GM18526 (cell line): Measurements from ENCODE around the gene FANCL.

Source experiments
- POLR2A ChIP-seq: IDR thresholded peaks from 3 replicates; pipeline ENCODE4 v1.6.1; 2011; ENCODE audit not compliant: insufficient read length; ENCODE audit errors: extremely low read depth

Gene FANCL

DNA sequence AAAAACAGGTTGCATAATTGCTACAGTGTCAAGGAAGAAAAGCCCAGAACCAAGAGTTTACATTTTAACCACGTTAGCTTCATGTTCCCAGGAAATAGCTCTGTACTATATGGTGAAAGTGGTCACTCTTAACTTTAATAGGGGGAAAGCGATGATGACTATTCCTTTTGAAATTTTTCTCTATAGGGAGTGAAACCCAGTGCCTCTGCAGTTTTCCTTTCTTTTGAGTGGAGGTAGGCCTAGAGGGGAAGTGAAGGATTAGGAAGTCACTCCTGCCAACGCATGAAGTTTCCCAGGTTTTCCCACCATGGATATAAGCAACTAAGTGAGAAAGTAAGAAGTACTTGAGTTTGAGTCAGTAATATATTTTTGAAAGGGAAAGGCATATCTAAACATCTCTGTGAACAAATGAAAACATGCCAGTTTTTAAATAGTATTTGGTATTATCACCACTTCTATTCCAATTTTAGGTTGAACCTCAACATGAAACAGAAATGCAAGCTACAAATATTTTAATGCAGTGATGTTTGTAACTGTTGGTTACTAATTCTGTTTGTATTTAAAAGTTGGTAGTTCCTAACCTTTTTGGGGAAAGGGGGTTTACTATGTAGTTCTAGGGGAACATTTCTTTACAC, 102.6 kb downstream of the FANCL start:
- TF ChIP-seq POLR2A, result no peak

DNA sequence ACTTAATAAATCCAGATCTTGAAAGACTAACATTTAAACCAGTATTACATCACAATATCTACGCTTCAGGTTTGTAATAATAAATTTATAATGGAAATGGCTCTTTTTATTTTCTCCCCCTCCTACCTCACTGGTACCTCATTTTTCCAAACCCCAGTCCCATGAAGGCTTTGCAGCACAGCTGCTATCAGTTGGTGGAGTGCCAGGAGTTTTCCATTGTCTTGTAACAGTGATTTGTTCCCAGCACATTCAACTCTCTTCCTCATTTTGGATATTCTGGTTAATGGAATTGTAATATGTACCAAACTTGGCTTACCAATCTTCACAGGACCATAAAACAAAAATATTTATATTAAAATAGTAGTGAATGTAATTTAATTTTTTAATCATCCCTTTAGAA, 103.3 kb downstream of the FANCL start:
- TF ChIP-seq POLR2A, result no peak

DNA sequence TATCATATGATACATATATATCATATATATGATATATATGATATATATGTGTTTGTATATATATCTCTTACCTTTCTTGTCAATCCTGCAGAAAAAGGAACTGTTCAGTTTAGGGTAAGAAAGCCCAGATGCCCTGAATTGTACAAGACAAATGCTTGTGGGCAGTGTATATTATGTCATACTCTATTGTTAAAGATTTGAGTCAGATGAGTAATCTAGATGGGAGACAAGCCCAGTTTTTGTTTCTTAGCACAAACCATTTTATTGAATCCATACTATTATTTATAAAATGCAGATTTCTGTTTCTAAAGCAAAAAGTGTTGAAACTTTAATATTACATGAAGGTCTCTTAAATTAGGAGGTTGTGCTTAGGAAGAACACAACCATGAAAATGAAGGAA, 103.9 kb downstream of the FANCL start:
- no peak for TF ChIP-seq POLR2A

DNA sequence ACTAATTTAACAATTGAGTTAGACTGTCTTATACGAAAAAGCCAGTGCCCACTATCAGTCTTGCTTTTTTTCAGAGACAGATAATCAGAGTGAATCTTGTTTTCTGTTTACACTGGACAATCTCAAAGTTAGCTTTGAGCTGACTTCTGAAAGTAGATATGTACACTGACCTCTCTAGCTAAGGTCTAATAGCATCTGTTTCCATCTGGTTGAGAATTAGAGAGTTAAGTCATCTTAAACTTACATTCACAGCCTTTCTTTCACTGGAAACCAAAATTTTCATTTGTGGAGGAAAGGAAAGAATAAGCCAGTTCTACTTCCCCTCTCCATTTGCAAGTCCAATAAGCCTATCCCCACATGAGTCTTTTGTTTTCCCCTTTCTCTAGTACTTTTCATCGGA, 105.3 kb downstream of the FANCL start:
- TF ChIP-seq POLR2A, result no peak

DNA sequence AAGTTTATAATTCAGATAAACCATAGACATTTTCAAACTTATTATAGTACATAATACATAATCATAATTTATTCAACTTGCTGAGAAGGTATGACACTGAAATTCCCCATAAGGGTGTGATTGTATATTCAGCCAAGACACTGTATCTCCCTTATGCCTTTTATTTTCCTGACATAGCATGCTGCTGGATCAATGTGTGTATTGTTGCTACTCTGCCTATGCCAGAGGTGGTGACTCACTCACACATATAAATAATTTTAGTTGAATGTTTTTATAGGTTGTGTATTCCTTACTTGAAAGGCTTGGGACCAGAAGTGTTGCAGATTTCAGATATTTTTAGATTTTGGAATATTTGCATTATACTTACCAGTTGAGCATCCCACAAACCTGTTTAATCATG, 107.7 kb downstream of the FANCL start:
- TF ChIP-seq POLR2A, result no peak

DNA sequence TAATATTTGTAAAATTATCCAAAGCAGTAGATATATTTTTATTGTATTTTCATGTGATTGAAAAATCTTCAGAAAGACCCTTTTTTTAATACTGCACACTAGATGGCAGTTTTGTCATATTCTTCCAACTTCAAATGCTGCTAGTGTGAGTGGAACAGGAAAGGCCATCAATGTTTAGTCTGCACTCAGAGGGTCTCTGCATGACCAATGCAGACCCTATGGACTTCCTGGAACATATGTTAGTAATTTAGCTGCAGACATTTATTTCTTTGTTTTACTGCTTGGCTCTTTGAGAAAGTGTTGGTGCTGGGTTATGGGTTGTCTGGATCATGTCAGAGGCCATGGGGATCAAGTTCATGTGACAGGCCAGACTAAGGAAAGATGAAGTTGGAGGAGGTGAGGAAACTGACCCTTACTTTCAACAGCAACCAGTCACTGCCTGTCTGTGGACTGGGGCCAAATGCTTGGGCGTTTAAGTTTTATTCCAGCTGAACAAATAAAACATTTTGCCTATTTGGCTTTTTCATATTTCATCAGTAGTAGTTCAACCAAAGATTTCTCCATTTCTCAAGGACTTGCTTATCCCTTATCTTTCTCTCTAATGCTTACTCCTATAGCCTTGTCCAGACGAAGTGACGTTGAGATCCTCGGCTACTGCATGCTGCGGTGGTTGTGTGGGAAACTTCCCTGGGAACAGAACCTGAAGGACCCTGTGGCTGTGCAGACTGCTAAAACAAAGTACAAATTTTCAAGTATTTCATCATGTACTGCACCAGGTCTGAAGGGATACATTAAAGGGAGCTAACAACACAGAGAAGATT, 109.7 kb downstream of the FANCL start:
- TF ChIP-seq POLR2A, result no peak

DNA sequence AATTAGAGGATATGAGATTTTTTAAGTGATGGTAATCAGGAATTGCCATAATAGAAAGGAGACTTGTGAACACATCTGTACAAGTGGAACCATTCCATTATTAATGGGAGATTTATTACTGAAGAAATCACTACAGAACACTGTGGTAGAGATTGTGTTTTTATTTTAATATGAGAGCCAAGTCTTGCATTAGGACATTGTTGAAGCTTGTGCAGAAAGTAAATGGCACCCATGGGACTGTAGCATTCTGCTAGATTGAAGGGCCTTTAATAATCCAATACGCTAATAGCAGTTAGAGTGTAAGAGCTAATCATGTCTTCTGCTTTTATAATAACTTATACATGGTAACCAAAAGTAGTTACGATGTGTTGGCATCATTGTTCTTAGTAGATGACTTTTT, 110.9 kb downstream of the FANCL start:
- TF ChIP-seq POLR2A, result no peak

DNA sequence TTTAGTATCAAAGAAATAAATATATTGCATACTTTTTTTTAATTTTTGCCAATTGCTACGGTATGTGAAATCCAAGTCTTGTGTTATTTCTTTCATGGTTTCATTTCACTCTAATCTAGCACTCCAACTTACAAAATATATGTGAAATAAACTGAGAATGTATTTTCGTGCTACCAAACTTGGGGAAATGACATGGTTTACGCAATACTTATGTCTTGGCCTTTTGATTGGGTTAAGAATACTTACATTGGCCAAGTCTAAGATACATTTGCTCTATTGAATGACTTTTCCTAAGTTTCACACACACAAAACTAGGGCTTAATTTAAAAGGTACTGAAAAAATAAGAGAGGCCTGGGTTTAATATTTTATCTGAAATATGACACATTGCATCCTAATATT, 114.0 kb downstream of the FANCL start:
- TF ChIP-seq POLR2A, result no peak

DNA sequence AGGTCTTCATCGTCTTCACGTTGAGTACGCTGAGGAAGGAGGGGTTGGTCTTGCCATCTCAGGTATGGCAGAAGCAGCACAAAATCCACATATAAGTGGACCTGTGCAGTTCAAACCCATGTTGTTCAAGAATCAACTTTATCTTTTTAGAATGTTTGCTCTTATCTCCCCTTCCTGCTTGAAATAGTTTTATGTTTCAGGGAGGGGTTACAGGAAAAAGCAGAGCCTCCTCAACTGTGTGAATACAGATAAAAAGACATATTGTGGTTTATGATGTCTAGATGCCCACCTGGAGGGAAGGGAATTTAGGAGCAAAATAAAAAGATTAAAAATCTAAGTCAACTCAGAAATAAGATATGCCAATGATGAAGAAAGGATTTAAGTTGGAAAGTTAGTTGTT, 118.6 kb downstream of the FANCL start:
- TF ChIP-seq POLR2A, result no peak

DNA sequence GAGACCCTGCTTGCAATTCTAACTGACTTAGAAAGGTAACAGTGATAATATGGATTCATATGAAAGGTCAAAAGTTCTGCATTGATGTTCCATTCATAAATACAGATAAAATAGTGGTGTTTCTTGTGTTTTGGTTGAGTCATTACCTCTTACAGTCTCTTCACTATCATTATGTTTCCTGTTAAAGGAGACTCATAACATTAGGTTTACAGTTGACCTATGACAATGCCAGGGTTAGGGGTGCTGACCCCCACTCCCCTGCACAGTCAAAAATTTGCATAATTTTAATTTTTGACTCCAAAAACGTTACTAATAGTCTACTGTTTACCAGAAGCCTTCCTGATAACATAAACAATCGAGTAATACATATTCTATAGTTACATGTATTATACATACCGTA, 119.1 kb downstream of the FANCL start:
- TF ChIP-seq POLR2A, result no peak

DNA sequence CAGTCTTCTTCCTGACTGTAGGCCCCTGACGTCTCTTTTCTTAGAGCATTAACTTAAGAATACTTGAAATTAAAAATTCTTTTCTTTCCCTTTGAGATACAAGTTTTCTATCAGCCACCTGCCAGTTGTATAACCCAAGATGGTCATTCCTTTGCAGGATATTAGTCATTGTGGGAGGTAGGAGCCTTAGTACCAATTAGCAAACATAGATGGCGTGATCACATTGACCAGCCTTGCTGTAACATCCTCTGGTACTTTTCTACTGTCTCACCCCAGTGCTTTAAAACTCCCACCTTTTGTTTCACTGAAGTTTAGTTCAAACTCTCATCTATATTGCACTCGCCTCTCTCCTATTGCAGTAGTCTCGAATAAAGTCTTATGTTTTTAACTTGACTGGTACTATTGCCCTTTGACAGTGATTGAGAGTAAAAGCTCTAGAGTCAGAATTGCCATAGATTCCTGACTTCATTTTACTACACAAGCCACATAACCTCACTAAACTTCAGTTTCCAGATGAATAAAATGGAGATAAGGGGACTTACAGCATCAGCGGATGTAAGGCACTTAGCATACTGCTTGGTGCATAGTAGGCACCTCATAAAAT, 120.4 kb downstream of the FANCL start:
- no peak for TF ChIP-seq POLR2A

DNA sequence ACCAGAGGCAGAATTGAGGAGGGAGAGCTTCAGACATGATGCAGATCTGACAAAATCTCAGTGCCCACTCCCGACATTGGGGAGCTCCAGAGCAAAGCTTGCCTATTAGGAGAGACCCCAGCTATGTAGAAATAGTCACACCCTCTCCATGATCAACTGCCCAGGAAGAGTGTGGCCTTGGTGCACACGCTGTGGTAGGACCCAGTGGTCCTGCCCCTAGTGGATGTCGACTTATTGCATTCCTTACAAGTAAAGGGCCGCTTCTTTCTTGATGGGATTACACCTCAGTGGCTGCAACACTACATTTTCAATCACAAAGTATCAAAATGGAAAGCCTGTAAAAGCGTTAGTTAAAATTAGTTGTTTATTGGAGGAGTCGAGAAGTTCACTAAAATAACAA, 130.4 kb downstream of the FANCL start:
- no peak for TF ChIP-seq POLR2A

DNA sequence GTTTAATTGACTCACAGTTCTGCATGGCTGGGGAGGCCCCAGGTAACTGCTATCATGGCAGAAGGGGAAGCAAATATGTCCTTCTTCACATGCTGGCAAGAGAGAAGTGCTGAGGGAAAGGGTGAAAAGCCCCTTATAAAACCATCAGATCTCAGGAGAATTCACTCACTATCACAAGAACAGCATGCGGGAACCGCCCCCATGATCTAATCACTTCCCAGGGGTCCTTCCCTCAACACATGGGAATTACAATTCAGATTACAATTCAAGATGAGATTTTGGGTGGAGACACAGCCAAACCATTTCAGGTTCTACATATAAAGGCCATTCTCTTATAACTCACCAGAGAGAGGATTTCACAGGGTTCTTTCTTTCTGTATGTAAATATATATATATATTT, 131.6 kb downstream of the FANCL start:
- TF ChIP-seq POLR2A, result no peak
